ENCODE measurements around the gene PHLDA2. TPM values are rescaled to one million over a fixed set of nuclear protein-coding genes. Genes with fewer than 3 reads are reported as not detected.

The PHLDA2 gene
- total and polyA plus RNA-seq, 4 donors = 0.60 to 49.2 (median 23.0) TPM

DNA sequence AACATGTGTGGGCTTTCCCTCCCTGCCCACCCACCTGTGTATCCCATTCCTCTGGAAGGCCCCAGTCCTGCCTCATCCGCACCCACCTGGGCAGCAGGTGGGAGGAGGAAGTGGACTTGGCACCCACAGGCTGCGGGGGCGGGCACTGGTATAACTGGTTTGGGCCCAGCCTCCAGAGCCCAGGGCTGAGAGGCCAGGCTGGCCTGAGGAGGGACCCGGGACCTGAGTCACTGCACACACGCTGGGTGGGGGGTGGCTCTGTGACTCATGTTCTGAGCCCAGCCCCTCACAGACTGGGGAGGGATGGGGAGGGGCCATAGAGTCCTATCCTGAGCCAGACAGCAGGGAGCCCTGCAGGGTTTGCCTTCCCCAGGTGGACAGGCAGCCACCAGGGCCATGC is 16.7 kb downstream of the PHLDA2 start:
- no peak overlapping the region for H3K9ac ChIP-seq (ENCODE audit: insufficient read depth in 1 of 2, low read length in 2 of 2)

GRCh38 chr11:2911785-2912391 is 17.3 kb downstream of the PHLDA2 start:
- no peak overlapping the region for H3K4me3 ChIP-seq
- H3K4me1 ChIP-seq (ENCODE audit: control insufficient read depth in 5 of 5, insufficient read depth in 5 of 5, low read length in 5 of 5) = peaks cover 0 to 25% (median 7%) of the 10 kb centered on the region in 5 donors
- H3K27me3 ChIP-seq (ENCODE audit: control insufficient read depth in 3 of 3, insufficient read depth in 3 of 3, low read length in 2 of 3) = peaks cover 0 to 8% (median 5%) of the 10 kb centered on the region in 3 donors
- DNase-seq (no peak), ATAC-seq (ENCODE audit: insufficient read depth, low FRiP score) (no peak)
- H3K36me3 ChIP-seq (ENCODE audit: control insufficient read depth in 4 of 4, insufficient read depth in 4 of 4, low read length in 4 of 4) = no peaks in the 10 kb centered on the region
- no peaks in the 10 kb centered on the region for H3K9me3 ChIP-seq (ENCODE audit: control insufficient read depth in 4 of 4, insufficient read depth in 3 of 4, low read length in 3 of 4)
- 74 to 76% methylated on average over 12 of the region's 12 CpGs for WGBS, 2 donors
- no peak overlapping the region for H3K9ac ChIP-seq (ENCODE audit: insufficient read depth in 1 of 2, low read length in 2 of 2)
- H3K27ac ChIP-seq (ENCODE audit: low read depth in 1 of 2, low read length in 1 of 2) = peak overlapping the region in 1 of 2 donors; percentile 79
- TF ChIP-seq, protein P1, sequence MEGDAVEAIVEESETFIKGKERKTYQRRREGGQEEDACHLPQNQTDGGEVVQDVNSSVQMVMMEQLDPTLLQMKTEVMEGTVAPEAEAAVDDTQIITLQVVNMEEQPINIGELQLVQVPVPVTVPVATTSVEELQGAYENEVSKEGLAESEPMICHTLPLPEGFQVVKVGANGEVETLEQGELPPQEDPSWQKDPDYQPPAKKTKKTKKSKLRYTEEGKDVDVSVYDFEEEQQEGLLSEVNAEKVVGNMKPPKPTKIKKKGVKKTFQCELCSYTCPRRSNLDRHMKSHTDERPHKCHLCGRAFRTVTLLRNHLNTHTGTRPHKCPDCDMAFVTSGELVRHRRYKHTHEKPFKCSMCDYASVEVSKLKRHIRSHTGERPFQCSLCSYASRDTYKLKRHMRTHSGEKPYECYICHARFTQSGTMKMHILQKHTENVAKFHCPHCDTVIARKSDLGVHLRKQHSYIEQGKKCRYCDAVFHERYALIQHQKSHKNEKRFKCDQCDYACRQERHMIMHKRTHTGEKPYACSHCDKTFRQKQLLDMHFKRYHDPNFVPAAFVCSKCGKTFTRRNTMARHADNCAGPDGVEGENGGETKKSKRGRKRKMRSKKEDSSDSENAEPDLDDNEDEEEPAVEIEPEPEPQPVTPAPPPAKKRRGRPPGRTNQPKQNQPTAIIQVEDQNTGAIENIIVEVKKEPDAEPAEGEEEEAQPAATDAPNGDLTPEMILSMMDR (IDR thresholded peaks at IDR 0.05; ENCODE audit: control extremely low read depth, extremely low read depth) = no peak

More for the DNA sequence above, 16.7 kb downstream of the PHLDA2 start:
- ATAC-seq (ENCODE audit: insufficient read depth, low FRiP score) = peak; percentile 89
- Histone ChIP-seq H3K27ac (ENCODE audit: low read depth in 1 of 2, low read length in 1 of 2) (peak overlapping the region in 1 of 2 donors; percentile 79), H3K4me1 (ENCODE audit: control insufficient read depth in 5 of 5, insufficient read depth in 5 of 5, low read length in 5 of 5) (peaks cover 0 to 25% (median 7%) of the 10 kb centered on the region in 5 donors), H3K36me3 (ENCODE audit: control insufficient read depth in 4 of 4, insufficient read depth in 4 of 4, low read length in 4 of 4) (no peaks in the 10 kb centered on the region), H3K9me3 (ENCODE audit: control insufficient read depth in 4 of 4, insufficient read depth in 3 of 4, low read length in 3 of 4) (no peaks in the 10 kb centered on the region), H3K27me3 (ENCODE audit: control insufficient read depth in 3 of 3, insufficient read depth in 3 of 3, low read length in 2 of 3) (peaks cover 0 to 8% (median 5%) of the 10 kb centered on the region in 3 donors), H3K4me3 (no peak overlapping the region)
- peak; percentile 57 to 80 (median 71) for DNase-seq
- WGBS, 2 donors = 61 to 93% methylated on average over 4 to 5 of the region's 5 CpGs
- TF ChIP-seq, protein P1 (IDR thresholded peaks at IDR 0.05; ENCODE audit: control extremely low read depth, extremely low read depth) = no peak

- H3K4me3 ChIP-seq = no peak overlapping the region
- peaks cover 0 to 25% (median 7%) of the 10 kb centered on the region in 5 donors for H3K4me1 ChIP-seq (ENCODE audit: control insufficient read depth in 5 of 5, insufficient read depth in 5 of 5, low read length in 5 of 5)
- no peaks in the 10 kb centered on the region for H3K36me3 ChIP-seq (ENCODE audit: control insufficient read depth in 4 of 4, insufficient read depth in 4 of 4, low read length in 4 of 4)
- no peak overlapping the region for H3K9ac ChIP-seq (ENCODE audit: insufficient read depth in 1 of 2, low read length in 2 of 2)
- TF ChIP-seq, protein P1 (IDR thresholded peaks at IDR 0.05; ENCODE audit: control extremely low read depth, extremely low read depth) = no peak
- peak overlapping the region in 1 of 2 donors; percentile 79 for H3K27ac ChIP-seq (ENCODE audit: low read depth in 1 of 2, low read length in 1 of 2)
- DNase-seq (no peak), ATAC-seq (ENCODE audit: insufficient read depth, low FRiP score) (no peak)
- H3K27me3 ChIP-seq (ENCODE audit: control insufficient read depth in 3 of 3, insufficient read depth in 3 of 3, low read length in 2 of 3) = peaks cover 0 to 8% (median 5%) of the 10 kb centered on the region in 3 donors
- no peaks in the 10 kb centered on the region for H3K9me3 ChIP-seq (ENCODE audit: control insufficient read depth in 4 of 4, insufficient read depth in 3 of 4, low read length in 3 of 4)
- 88 to 91% methylated on average over 13 to 18 of the region's 18 CpGs for whole genome bisulfite sequencing, 2 donors
Measured at GRCh38 chr11:2911088-2911784, 18.0 kb downstream of the PHLDA2 start.

Measured in lung (tissue), 12 donors.